HCT116 (cell line): Measurements from ENCODE around the gene POR. TPM values are rescaled to one million over a fixed set of nuclear protein-coding genes. Genes with fewer than 3 reads are reported as not detected.

Experiments
- ATAC-seq: fragments of 200-7000 bp; cut with Tn5 transposase; 2 replicates; pipeline ENCODE4 v1.9.1; 2020; ENCODE audit warnings: mild to moderate bottlenecking, moderate library complexity
- BruUV-seq: library from RNA; stranded (reverse); fragments of 400-500 nt; replicated peaks from 2 replicates; lab custom pipeline; 2021; lab: Mats Ljungman, UMichigan
- CTCF ChIA-PET: fragments of 300-600 bp; sonication (Branson Sonifier 250); formaldehyde crosslinking; loops from one replicate; lab custom pipeline; 2021; ENCODE audit warnings: antibody characterized with exemption; lab: Charles Lee
- POLR2A ChIA-PET: fragments of 300-600, 350-600 bp; sonication (Branson Sonifier 250); formaldehyde crosslinking; loops from one replicate; lab custom pipeline; 2021; ENCODE audit warnings: antibody characterized with exemption; lab: Charles Lee
- RAD21 ChIA-PET, 2 experiments: fragments of 300-600 bp; sonication (Branson Sonifier 250); formaldehyde crosslinking; loops; one replicate each; lab custom pipeline; 2023; ENCODE audit warnings: low total read pairs in 2 of 2; ENCODE audit not compliant: uncharacterized antibody in 2 of 2, unreplicated experiment in 2 of 2, low non-redundant PET in 1 of 2; lab: Charles Lee
- DNase-seq: peaks from one replicate; pipeline ENCODE4 v3.0.0-alpha.2; 2010; ENCODE audit warnings: low read depth, low spot score
- H2AFZ ChIP-seq: fragments of 200-600 bp; shearing (Covaris generic), sonication (generic); 2 replicates; pipeline ENCODE4 v1.6.1; 2017; ENCODE audit warnings: low read depth, mixed run types, mixed read lengths, antibody characterized with exemption, low read length; ENCODE audit not compliant: poor library complexity, severe bottlenecking
- H3K27ac ChIP-seq: 2 replicates; pipeline ENCODE4 v1.5.1; 2012; ENCODE audit warnings: low read depth, low read length
- H3K27me3 ChIP-seq: fragments of 200-600 bp; sonication (generic); 2 replicates; pipeline ENCODE4 v1.6.1; 2016; ENCODE audit warnings: mixed run types, low read length, mixed read lengths; ENCODE audit not compliant: insufficient read depth
- H3K36me3 ChIP-seq, 2 experiments: fragments of 200-500 bp in 1 of 2; fragments of 200-600 bp in 1 of 2; sonication (Bioruptor generic) in 1 of 2; sonication (generic) in 1 of 2; 2 replicates each; pipeline versions ENCODE4 v1.5.1 to v1.6.1; 2014 to 2016; ENCODE audit warnings: low read length in 2 of 2, inconsistent platforms in 1 of 2, mixed read lengths in 1 of 2, mixed run types in 1 of 2; ENCODE audit not compliant: insufficient read depth in 2 of 2, control insufficient read depth in 1 of 2
- H3K4me1 ChIP-seq, 2 experiments: fragments of 200-600 bp in 1 of 2; sonication (generic) in 1 of 2; 2 replicates each; pipeline versions ENCODE4 v1.5.1 to v1.6.1; 2012 to 2017; ENCODE audit warnings: low read length in 2 of 2, inconsistent platforms in 1 of 2, mild to moderate bottlenecking in 1 of 2, mixed read lengths in 1 of 2, mixed run types in 1 of 2, moderate library complexity in 1 of 2; ENCODE audit not compliant: insufficient read depth in 2 of 2, control insufficient read depth in 1 of 2
- H3K4me2 ChIP-seq: fragments of 200-600 bp; sonication (generic); 2 replicates; pipeline ENCODE4 v1.6.1; 2017; ENCODE audit warnings: mixed run types, low read length, mixed read lengths
- H3K4me3 ChIP-seq, 2 experiments: fragments of 200-600 bp in 1 of 2; sonication (generic) in 1 of 2; replicated peaks in 1 of 2; 2 replicates each; pipeline ENCODE4 v1.5.1; 2011 to 2016; ENCODE audit warnings: low read length in 2 of 2, control low read depth in 1 of 2, low read depth in 1 of 2, mild to moderate bottlenecking in 1 of 2, mixed read lengths in 1 of 2, mixed run types in 1 of 2
- H3K79me2 ChIP-seq: fragments of 200-600 bp; sonication (generic); 2 replicates; pipeline ENCODE4 v1.6.1; 2017; ENCODE audit warnings: mild to moderate bottlenecking, mixed run types, low read length, moderate library complexity, mixed read lengths; ENCODE audit not compliant: insufficient read depth
- H3K9ac ChIP-seq: fragments of 200-600 bp; sonication (generic); 2 replicates; pipeline ENCODE4 v1.6.1; 2016; ENCODE audit warnings: low read length, mixed read lengths
- H3K9me2 ChIP-seq: fragments of 200-600 bp; sonication (generic), shearing (Covaris generic); 2 replicates; pipeline ENCODE4 v1.6.1; 2017; ENCODE audit warnings: mixed run types, mild to moderate bottlenecking, moderate library complexity; ENCODE audit not compliant: insufficient read depth
- H3K9me3 ChIP-seq, 2 experiments: fragments of 200-500 bp in 1 of 2; fragments of 200-600 bp in 1 of 2; sonication (Bioruptor generic) in 1 of 2; sonication (generic) in 1 of 2; 2 replicates each; pipeline ENCODE4 v1.6.1; 2014 to 2017; ENCODE audit warnings: low read length in 2 of 2, mixed read lengths in 2 of 2, inconsistent platforms in 1 of 2, low read depth in 1 of 2, mild to moderate bottlenecking in 1 of 2, mixed run types in 1 of 2, moderate library complexity in 1 of 2; ENCODE audit not compliant: control insufficient read depth in 1 of 2, insufficient read depth in 1 of 2
- H4K20me1 ChIP-seq: fragments of 200-600 bp; sonication (generic), shearing (Covaris generic); 2 replicates; pipeline ENCODE4 v1.6.1; 2017; ENCODE audit warnings: mixed run types, mild to moderate bottlenecking, moderate library complexity; ENCODE audit not compliant: insufficient read depth
- ATF3 ChIP-seq: IDR thresholded peaks from 2 replicates; pipeline ENCODE4 v1.6.1; 2012
- CBX3 ChIP-seq: IDR thresholded peaks from 2 replicates; pipeline ENCODE4 v1.6.1; 2012; ENCODE audit warnings: low read depth
- CEBPB ChIP-seq: IDR thresholded peaks from 2 replicates; pipeline ENCODE4 v1.6.1; 2012; ENCODE audit warnings: low read depth
- CTCF ChIP-seq, 3 experiments: fragments of 200-600 bp in 1 of 3; sonication (generic) in 1 of 3; IDR thresholded peaks in 2 of 3; conservative IDR thresholded peaks in 1 of 3; 2 replicates each; pipeline ENCODE4 v1.5.1; 2012 to 2017; ENCODE audit warnings: low read depth in 2 of 3, low read length in 2 of 3, antibody characterized with exemption in 1 of 3, borderline replicate concordance in 1 of 3, control low read depth in 1 of 3, mild to moderate bottlenecking in 1 of 3, mixed read lengths in 1 of 3, mixed run types in 1 of 3, moderate library complexity in 1 of 3; ENCODE audit not compliant: insufficient read depth in 1 of 3
- EGR1 ChIP-seq: IDR thresholded peaks from 2 replicates; pipeline ENCODE4 v1.6.1; 2012; ENCODE audit warnings: low read depth
- ELF1 ChIP-seq: IDR thresholded peaks from 2 replicates; pipeline ENCODE4 v1.6.1; 2012; ENCODE audit warnings: low read depth, borderline replicate concordance
- EZH2 ChIP-seq: fragments of 200-600 bp; sonication (generic); IDR thresholded peaks from 2 replicates; pipeline ENCODE4 v1.6.1; 2017; ENCODE audit warnings: antibody characterized with exemption, mixed run types
- EZH2phosphoT487 ChIP-seq: fragments of 200-600 bp; IDR thresholded peaks from 2 replicates; pipeline ENCODE4 v1.6.1; 2018; ENCODE audit warnings: antibody characterized with exemption, borderline replicate concordance
- FOSL1 ChIP-seq: IDR thresholded peaks from 2 replicates; pipeline ENCODE4 v1.6.1; 2012; ENCODE audit warnings: low read depth
- JUND ChIP-seq: IDR thresholded peaks from 2 replicates; pipeline ENCODE4 v1.6.1; 2012
- MAX ChIP-seq: IDR thresholded peaks from 2 replicates; pipeline ENCODE4 v1.6.1; 2012
- POLR2A ChIP-seq: IDR thresholded peaks from 2 replicates; pipeline ENCODE4 v1.7.0; 2011; ENCODE audit warnings: borderline replicate concordance; ENCODE audit not compliant: insufficient read depth, insufficient read length; ENCODE audit errors: extremely low read depth
- POLR2AphosphoS5 ChIP-seq: IDR thresholded peaks from 2 replicates; pipeline ENCODE4 v1.6.1; 2011; ENCODE audit warnings: mild to moderate bottlenecking, low read depth, low read length, moderate library complexity
- SIN3A ChIP-seq: IDR thresholded peaks from 2 replicates; pipeline ENCODE4 v1.6.1; 2012; ENCODE audit warnings: low read depth
- SP1 ChIP-seq: IDR thresholded peaks from 2 replicates; pipeline ENCODE4 v1.6.1; 2012; ENCODE audit warnings: low read depth
- TCF7L2 ChIP-seq: IDR thresholded peaks from 2 replicates; pipeline ENCODE4 v1.7.0; 2011; ENCODE audit warnings: borderline replicate concordance, inconsistent platforms; ENCODE audit not compliant: insufficient read depth, insufficient read length; ENCODE audit errors: extremely low read depth
- YY1 ChIP-seq: IDR thresholded peaks from 2 replicates; pipeline ENCODE4 v1.6.1; 2011; ENCODE audit warnings: low read length, low read depth, moderate library complexity, mild to moderate bottlenecking; ENCODE audit not compliant: insufficient replicate concordance; ENCODE audit errors: extremely low read depth
- ZBTB33 ChIP-seq: IDR thresholded peaks from 2 replicates; pipeline ENCODE4 v1.6.1; 2011; ENCODE audit warnings: mild to moderate bottlenecking, low read length, moderate library complexity; ENCODE audit not compliant: insufficient replicate concordance; ENCODE audit errors: extremely low read depth
- ZFX ChIP-seq: fragments of 450-650 bp; IDR thresholded peaks from 2 replicates; pipeline ENCODE4 v1.6.1; 2017
- intact Hi-C: fragments of 100-400 bp; cut with micrococcal nuclease; formaldehyde crosslinking; loops from 2 replicates; pipeline ENCODE4 v1.10.0; 2022
- total RNA-seq: library from RNA; stranded (reverse); gene quantifications from one replicate; pipeline ENCODE4 v1.2.1, GENCODE V29; 2021; ENCODE audit not compliant: unreplicated experiment

The POR gene
- total RNA-seq, 1 experiment from 2014 or later: 120 TPM

GRCh38 chr7:75968561-75969001 is 53.6 kb downstream of the POR start:
- ATAC-seq (no peak), DNase-seq (no peak)
- H2AFZ ChIP-seq: no peak overlapping the region
- no peaks in the 10 kb centered on the region for H3K9me2 ChIP-seq
- H4K20me1 ChIP-seq: no peaks in the 10 kb centered on the region
- ChIA-PET POLR2A (no interaction called here), CTCF (no interaction called here)
- H3K36me3 ChIP-seq: peaks cover 0 to 6% of the 10 kb centered on the region in 2 experiments; a peak in 2 of 4 replicates
- H3K4me2 ChIP-seq: no peak overlapping the region
- no peak overlapping the region for H3K4me3 ChIP-seq
- BruUV-seq: no TSS peak
- H3K9me3 ChIP-seq: no peaks in the 10 kb centered on the region
- H3K27me3 ChIP-seq: no peaks in the 10 kb centered on the region
- no peaks in the 10 kb centered on the region for H3K79me2 ChIP-seq
- TF ChIP-seq POLR2AphosphoS5 (no peak), ZFX (no peak), CBX3 (no peak), JUND (no peak), CTCF (IDR thresholded peaks at IDR 0.05 in 2 of 3, conservative IDR thresholded peaks at IDR 0.05 in 1 of 3; ENCODE audit: borderline replicate concordance in 1 of 3, insufficient read depth in 1 of 3, low read depth in 2 of 3, low read length in 2 of 3) (no peak), TCF7L2 (no peak), EGR1 (no peak), POLR2A (no peak), MAX (no peak), ZBTB33 (no peak), YY1 (no peak), CEBPB (no peak), SIN3A (no peak), ELF1 (no peak), ATF3 (no peak), SP1 (no peak), FOSL1 (no peak), EZH2 (no peak), EZH2phosphoT487 (no peak)
- TF ChIP-seq, all 23 proteins: peak for 0
- no peaks in the 10 kb centered on the region for H3K4me1 ChIP-seq
- RAD21 ChIA-PET: no interaction called here
- intact Hi-C loops: no loop called here
- H3K27ac ChIP-seq: no peak overlapping the region
- H3K9ac ChIP-seq: no peak overlapping the region
